K562 (cell line): Measurements from ENCODE around the gene CRACDL. TPM values are rescaled to one million over a fixed set of nuclear protein-coding genes. Genes with fewer than 3 reads are reported as not detected.

Experiments
- ATAC-seq: fragments of 200-7000 bp; cut with Tn5 transposase; 3 replicates; pipeline ENCODE4 v1.9.1; 2020; ENCODE audit warnings: moderate library complexity
- BruUV-seq: library from RNA; stranded (reverse); fragments of 400-500 nt; replicated peaks from 2 replicates; lab custom pipeline; 2021; lab: Mats Ljungman, UMichigan
- CTCF ChIA-PET: fragments of 300-600 bp; formaldehyde crosslinking; extraction: SDS; loops from one replicate; lab custom pipeline; 2021; ENCODE audit warnings: low intra/inter-chr PET ratio; lab: Yijun Ruan, JAX
- POLR2A ChIA-PET: fragments of 300-600, 350-650 bp; sonication (Branson Sonifier 250); formaldehyde crosslinking; extraction: SDS; loops from one replicate; lab custom pipeline; 2021; ENCODE audit warnings: antibody characterized with exemption, inconsistent platforms; lab: Yijun Ruan, JAX
- DNase-seq, 4 experiments: peaks; one replicate each; pipeline versions ENCODE4 v3.0.0 to v3.0.0-alpha.2; 2011 to 2018; ENCODE audit warnings: low spot score in 3 of 4, mixed read lengths in 3 of 4; ENCODE audit errors: extremely low read depth in 1 of 4
- FAIRE-seq: peaks from 2 replicates; lab custom pipeline; 2011; peaks lifted over from hg19 to GRCh38; lab: Jason Lieb, UNC
- H2AFZ ChIP-seq: 2 replicates; pipeline ENCODE4 v1.6.0; 2011; ENCODE audit warnings: low read depth, low read length, control low read depth, inconsistent platforms
- H3K27ac ChIP-seq: fragments of 200-600 bp; 3 replicates; pipeline ENCODE4 v1.8.0; 2011; ENCODE audit warnings: low read depth, mild to moderate bottlenecking, control low read depth, inconsistent platforms, low read length, moderate library complexity, mixed read lengths; ENCODE audit errors: extremely low read depth
- H3K27me3 ChIP-seq, 2 experiments: fragments of 300-600 bp in 1 of 2; 2 replicates in 1 of 2; 3 replicates in 1 of 2; pipeline versions ENCODE4 v1.6.0 to v1.8.0; 2011; ENCODE audit warnings: inconsistent platforms in 2 of 2, low read length in 2 of 2, mild to moderate bottlenecking in 1 of 2, mixed read lengths in 1 of 2, moderate library complexity in 1 of 2; ENCODE audit not compliant: control insufficient read depth in 2 of 2, insufficient read depth in 2 of 2
- H3K36me3 ChIP-seq: fragments of 300-600 bp; 3 replicates; pipeline ENCODE4 v1.8.0; 2011; ENCODE audit warnings: mild to moderate bottlenecking, low read length, inconsistent platforms; ENCODE audit not compliant: control insufficient read depth, insufficient read depth
- H3K4me1 ChIP-seq, 2 experiments: fragments of 200-600 bp in 1 of 2; replicated peaks in 1 of 2; 2 replicates in 1 of 2; 3 replicates in 1 of 2; pipeline versions ENCODE4 v1.5.1 to v1.8.0; 2011; ENCODE audit warnings: inconsistent platforms in 2 of 2, low read length in 2 of 2, mild to moderate bottlenecking in 1 of 2, mixed read lengths in 1 of 2, moderate library complexity in 1 of 2; ENCODE audit not compliant: control insufficient read depth in 2 of 2, insufficient read depth in 2 of 2
- H3K4me2 ChIP-seq: 2 replicates; pipeline ENCODE4 v1.6.1; 2011; ENCODE audit warnings: low read length, control low read depth, inconsistent platforms, mixed read lengths; ENCODE audit not compliant: insufficient read depth
- H3K4me3 ChIP-seq: fragments of 200-600 bp; sonication (generic), shearing (Covaris generic); 2 replicates; pipeline ENCODE4 v1.5.1; 2016; ENCODE audit warnings: control low read depth, inconsistent platforms
- H3K79me2 ChIP-seq: fragments of 200-600 bp; 3 replicates; pipeline ENCODE4 v1.8.0; 2011; ENCODE audit warnings: low read length, inconsistent platforms; ENCODE audit not compliant: control insufficient read depth, insufficient read depth
- H3K9ac ChIP-seq, 2 experiments: 2 replicates each; pipeline versions ENCODE4 v1.6.0 to v1.6.1; 2011; ENCODE audit warnings: low read depth in 2 of 2, low read length in 2 of 2, control low read depth in 1 of 2, inconsistent platforms in 1 of 2, mild to moderate bottlenecking in 1 of 2, mixed read lengths in 1 of 2; ENCODE audit not compliant: insufficient read depth in 1 of 2
- H3K9me1 ChIP-seq: one replicate; pipeline ENCODE4 v1.6.0; 2011; ENCODE audit warnings: inconsistent platforms, mild to moderate bottlenecking, low read length, moderate library complexity; ENCODE audit not compliant: control insufficient read depth, insufficient read depth
- H3K9me3 ChIP-seq: replicated peaks from 2 replicates; pipeline ENCODE4 v1.5.1; 2011; ENCODE audit warnings: low read depth, low read length, inconsistent platforms; ENCODE audit not compliant: control insufficient read depth, insufficient read depth
- H4K20me1 ChIP-seq: replicated peaks from 2 replicates; pipeline ENCODE4 v1.6.1; 2011; ENCODE audit warnings: low read length, inconsistent platforms, mixed read lengths; ENCODE audit not compliant: control insufficient read depth, insufficient read depth
- CHCHD3 ChIP-seq: fragments of 250-450 bp; sonication (Bioruptor Pico); IDR thresholded peaks from 2 replicates; pipeline ENCODE4 v2.1.2; 2022; ENCODE audit warnings: mild to moderate bottlenecking
- HDGF ChIP-seq: fragments of 450-650 bp; IDR thresholded peaks from 2 replicates; pipeline ENCODE4 v1.6.1; 2016
- JUN ChIP-seq, 2 experiments: sonication (generic) in 1 of 2; formaldehyde crosslinking in 1 of 2; IDR thresholded peaks; 2 replicates each; pipeline versions ENCODE4 v1.6.1 to v1.8.0; 2012 to 2022; ENCODE audit warnings: borderline replicate concordance in 2 of 2, mild to moderate bottlenecking in 2 of 2, improper control_type of control experiment in 1 of 2, low read depth in 1 of 2, low read length in 1 of 2, missing genetic modification reagents in 1 of 2
- KLF10 ChIP-seq: fragments of 250-450 bp; sonication (Bioruptor Pico); IDR thresholded peaks from 2 replicates; pipeline ENCODE4 v1.6.1; 2021; ENCODE audit warnings: matching md5 sums
- NR2C1 ChIP-seq, 2 experiments: fragments of 450-650 bp; IDR thresholded peaks; 2 replicates each; pipeline ENCODE4 v1.6.1; 2017; ENCODE audit warnings: mild to moderate bottlenecking in 2 of 2, antibody characterized with exemption in 1 of 2, inconsistent platforms in 1 of 2, missing compliant biosample characterization in 1 of 2, missing genetic modification characterization in 1 of 2
- PRMT5 ChIP-seq: sonication (generic); formaldehyde crosslinking; IDR thresholded peaks from 2 replicates; pipeline ENCODE4 v1.5.0; 2020; ENCODE audit warnings: missing genetic modification reagents
- TAF7 ChIP-seq: fragments of 450-650 bp; IDR thresholded peaks from 2 replicates; pipeline ENCODE4 v1.6.1; 2016; ENCODE audit warnings: missing genetic modification characterization, missing compliant biosample characterization
- ZNF445 ChIP-seq: fragments of 250-450 bp; sonication (Bioruptor Pico); IDR thresholded peaks from 2 replicates; pipeline ENCODE4 v1.4.0; 2020; ENCODE audit warnings: low read depth, mild to moderate bottlenecking, moderate library complexity
- WGBS: fragments of 100-300 bp; shearing (Covaris generic); methylation state at CpG from one replicate; pipeline ENCODE4 v1.1.6; 2016; ENCODE audit warnings: low coverage, mixed read lengths; ENCODE audit not compliant: insufficient coverage; ENCODE audit errors: missing lambda C conversion rate; 5-methylcytosine and 5-hydroxymethylcytosine counted together
- in situ Hi-C: fragments of 300-500 bp; cut with MboI; formaldehyde crosslinking; loops from 4 replicates; pipeline ENCODE4 v1.15.0; 2018; ENCODE audit warnings: inconsistent platforms, mixed read lengths
- intact Hi-C: fragments of 100-400 bp; cut with micrococcal nuclease; formaldehyde crosslinking; loops from 2 replicates; pipeline ENCODE4 v1.14.2; 2022
- polyA plus RNA-seq, 8 experiments: library from polyadenylated mRNA; depleted of rRNA in 4 of 8; stranded (reverse) in 5 of 8; unstranded in 3 of 8; fragments of >200 nt; fragmentation: Nextera tagmentation in 2 of 8; fragmentation: Illumina TruSeq in 1 of 8; extraction: Ambion mirVana in 2 of 8; extraction: Trizol in 1 of 8; gene quantifications; 2 replicates each; pipeline versions ENCODE4 v1.2.1 to v1.2.3, GENCODE V29; 2011 to 2014; ENCODE audit warnings: inconsistent platforms in 1 of 8, missing spikeins in 1 of 8
- total RNA-seq, 7 experiments: library from RNA; depleted of rRNA in 6 of 7; stranded (reverse); fragments of >200 nt in 6 of 7; fragmentation: Illumina TruSeq in 2 of 7; extraction: Trizol in 2 of 7; gene quantifications; 2 replicates each; pipeline versions ENCODE4 v1.2.1 to v1.2.3, GENCODE V29; 2011 to 2021; ENCODE audit warnings: low replicate concordance in 1 of 7

Gene CRACDL
- total and polyA plus RNA-seq, 9 of the 15 experiments (the other 6 are each of a cell fraction or from before 2014, with no cell fraction given) = not detected

DNA sequence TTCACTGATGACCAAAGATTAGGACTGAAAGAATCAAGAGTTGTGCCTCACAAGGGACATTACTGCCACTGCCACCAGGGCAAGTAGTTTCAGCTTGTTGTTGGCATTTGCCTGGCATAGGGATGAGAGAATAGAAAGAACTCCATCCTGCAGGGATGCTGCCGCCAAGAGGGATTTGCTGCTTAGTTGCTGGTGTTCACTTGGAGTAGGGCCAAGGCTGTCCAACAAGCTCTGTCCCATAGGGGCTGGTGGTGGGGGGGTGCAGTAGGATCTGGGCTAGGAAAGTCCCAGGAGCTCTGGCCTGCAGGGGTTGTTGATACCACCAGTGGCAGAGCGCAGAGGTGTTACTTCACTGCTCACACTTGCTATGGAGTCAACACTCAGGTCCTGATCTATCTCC is 120.2 kb downstream of the CRACDL start:
- no peaks in the 10 kb centered on the region for H3K9me3 ChIP-seq
- no peaks in the 10 kb centered on the region for H4K20me1 ChIP-seq
- no peaks in the 10 kb centered on the region for H3K4me1 ChIP-seq
- H3K9me1 ChIP-seq = no peaks in the 10 kb centered on the region
- FAIRE-seq (no peak), ATAC-seq (no peak), DNase-seq (no peak)
- H3K79me2 ChIP-seq = no peaks in the 10 kb centered on the region
- no peaks in the 10 kb centered on the region; a peak in 2 of 5 replicates for H3K27me3 ChIP-seq
- H2AFZ ChIP-seq = no peak overlapping the region
- in situ Hi-C loops = no loop called here
- intact Hi-C loops = no loop called here
- H3K9ac ChIP-seq = no peak overlapping the region
- no TSS peak for BruUV-seq
- no peak overlapping the region for H3K4me3 ChIP-seq
- no peak overlapping the region for H3K4me2 ChIP-seq
- no peak for TF ChIP-seq HDGF
- TF ChIP-seq KLF10 = no peak
- no peak for TF ChIP-seq JUN (IDR thresholded peaks at IDR 0.05; ENCODE audit: borderline replicate concordance, low read depth, low read length)
- TF ChIP-seq JUN (CRISPR knock-in tag; IDR thresholded peaks at IDR 0.05; ENCODE audit: borderline replicate concordance) = no peak
- no peak for TF ChIP-seq ZNF445 (CRISPR knock-in tag)
- POLR2A ChIA-PET = no interaction called here
- CTCF ChIA-PET = no interaction called here
- no peaks in the 10 kb centered on the region for H3K36me3 ChIP-seq
- WGBS = 0% methylated on average over 2 of the region's 2 CpGs
- H3K27ac ChIP-seq = no peak overlapping the region

DNA sequence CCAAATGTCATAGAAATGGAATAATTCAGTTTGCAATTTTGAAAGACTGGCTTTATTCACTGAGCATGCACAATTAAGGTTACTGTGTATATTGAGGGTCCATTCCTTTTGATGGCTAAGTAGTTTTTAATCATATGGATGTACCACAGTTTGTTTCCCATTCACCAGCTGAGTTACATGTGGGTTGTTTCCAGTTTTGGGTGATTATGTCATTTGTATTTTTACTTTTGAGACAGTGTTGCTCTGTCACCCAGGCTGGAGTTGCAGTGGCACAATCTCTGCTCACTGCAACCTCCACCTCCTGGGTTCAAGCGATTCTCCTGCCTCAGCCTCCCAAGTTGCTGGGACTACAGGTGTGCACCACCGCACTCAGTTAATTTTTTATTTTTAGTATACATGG is 124.3 kb downstream of the CRACDL start:
- no peak for DNase-seq
- in situ Hi-C loops (no loop called here), intact Hi-C loops (no loop called here)
- TF ChIP-seq TAF7 (tag) = no peak
- TF ChIP-seq NR2C1 (IDR thresholded peaks at IDR 0.05) = no peak
- no peak for TF ChIP-seq NR2C1 (tag; IDR thresholded peaks at IDR 0.05)
- no peak for TF ChIP-seq PRMT5 (CRISPR knock-in tag)
- no peak for TF ChIP-seq CHCHD3
- H3K9ac ChIP-seq = no peak overlapping the region
- H3K9me1 ChIP-seq = no peaks in the 10 kb centered on the region
- H3K79me2 ChIP-seq = no peaks in the 10 kb centered on the region
- BruUV-seq = no TSS peak
- H3K9me3 ChIP-seq = no peaks in the 10 kb centered on the region
- peaks cover 0 to 13% of the 10 kb centered on the region in 2 experiments; a peak in 1 of 5 replicates for H3K27me3 ChIP-seq
- H3K4me2 ChIP-seq = no peak overlapping the region
- ATAC-seq = no peak
- no peak overlapping the region for H2AFZ ChIP-seq
- CTCF ChIA-PET = no interaction called here
- 0% methylated on average over 2 of the region's 2 CpGs for WGBS
- FAIRE-seq = no peak
- no peaks in the 10 kb centered on the region for H3K36me3 ChIP-seq
- H4K20me1 ChIP-seq = no peaks in the 10 kb centered on the region
- no peaks in the 10 kb centered on the region for H3K4me1 ChIP-seq
- H3K4me3 ChIP-seq = no peak overlapping the region
- H3K27ac ChIP-seq = no peak overlapping the region
- POLR2A ChIA-PET = no interaction called here
